GM10847 (cell line): Measurements from ENCODE around the gene KMT2D.
A peak's percentile ranks its signal among the peaks of the same experiment; 100 is the strongest.

Experiments used
- POLR2A ChIP-seq: IDR thresholded peaks from 2 replicates; pipeline ENCODE4 v1.6.1; 2011; ENCODE audit not compliant: insufficient read length; ENCODE audit errors: extremely low read depth

Gene KMT2D

GRCh38 chr12:49092086-49092815 is 31.7 kb upstream of the KMT2D start:
- TF ChIP-seq POLR2A: no peak

GRCh38 chr12:49091836-49092085 is 31.2 kb upstream of the KMT2D start:
- TF ChIP-seq POLR2A: no peak

GRCh38 chr12:49091056-49091835 is 30.7 kb upstream of the KMT2D start:
- TF ChIP-seq POLR2A: no peak

GRCh38 chr12:49089821-49090773 is 29.5 kb upstream of the KMT2D start:
- no peak for TF ChIP-seq POLR2A

GRCh38 chr12:49088932-49089330 is 28.3 kb upstream of the KMT2D start:
- TF ChIP-seq POLR2A: no peak

- no peak for TF ChIP-seq POLR2A
Observed at GRCh38 chr12:49088150-49088931, 27.7 kb upstream of the KMT2D start.

- TF ChIP-seq POLR2A: no peak
Observed at GRCh38 chr12:49086116-49086515, 25.5 kb upstream of the KMT2D start.

GRCh38 chr12:49084438-49084837 is 23.8 kb upstream of the KMT2D start:
- TF ChIP-seq POLR2A: no peak

- no peak for TF ChIP-seq POLR2A
Observed at GRCh38 chr12:49079793-49080192, 19.2 kb upstream of the KMT2D start.

- no peak for TF ChIP-seq POLR2A
Observed at GRCh38 chr12:49070971-49071370, 10.4 kb upstream of the KMT2D start.

GRCh38 chr12:49069507-49070346 is 9.1 kb upstream of the KMT2D start, which contains the start of gene RHEBL1:
RHEBL1 (minus strand) TSS chr12:49069979; CDS start chr12:49069785, 194 bp downstream.
- peak; percentile 32 for TF ChIP-seq POLR2A

GRCh38 chr12:49068879-49069506 is 8.4 kb upstream of the KMT2D start:
- TF ChIP-seq POLR2A: no peak

- no peak for TF ChIP-seq POLR2A
Observed at GRCh38 chr12:49066120-49066519, 5.5 kb upstream of the KMT2D start.

GRCh38 chr12:49064767-49065152 is 4.2 kb upstream of the KMT2D start:
- no peak for TF ChIP-seq POLR2A

GRCh38 chr12:49061157-49061650 is 610 bp upstream of the KMT2D start:
- no peak for TF ChIP-seq POLR2A
